ENCODE data around the gene NTPCR. TPM values are rescaled to one million over a fixed set of nuclear protein-coding genes. Genes with fewer than 3 reads are reported as not detected.
"Not testable (repeated sequence)": the region's sequence is repeated elsewhere in the genome, so short reads cannot be mapped to it uniquely, and the experiment has no call there.

Gene NTPCR
- total RNA-seq, 1 donor from 2014 or later = 19.2 TPM

DNA sequence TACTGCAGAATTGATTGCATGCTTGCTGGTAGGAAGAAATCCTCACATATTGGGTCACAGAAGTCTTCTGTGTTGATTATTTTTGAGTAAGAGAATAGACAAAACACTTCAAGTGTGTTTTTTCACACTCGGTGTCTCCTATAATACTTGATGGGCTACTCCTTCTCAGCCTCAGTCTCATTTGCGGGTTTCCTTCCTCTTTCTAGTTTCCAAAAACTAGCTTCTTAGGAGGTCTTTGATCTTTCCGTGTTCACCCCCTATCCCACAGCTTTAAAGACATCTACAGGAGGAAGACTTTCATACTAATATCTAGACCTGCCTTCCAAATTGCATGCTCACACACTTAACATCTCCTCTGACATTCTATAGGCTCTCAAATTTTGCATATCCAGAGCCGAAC lies 40.7 kb upstream of the NTPCR start:
- Mint-ChIP-seq H3K4me3 (no peak overlapping the region), H3K9me3 (no peaks in the 10 kb centered on the region)
- no peak for DNase-seq

DNA sequence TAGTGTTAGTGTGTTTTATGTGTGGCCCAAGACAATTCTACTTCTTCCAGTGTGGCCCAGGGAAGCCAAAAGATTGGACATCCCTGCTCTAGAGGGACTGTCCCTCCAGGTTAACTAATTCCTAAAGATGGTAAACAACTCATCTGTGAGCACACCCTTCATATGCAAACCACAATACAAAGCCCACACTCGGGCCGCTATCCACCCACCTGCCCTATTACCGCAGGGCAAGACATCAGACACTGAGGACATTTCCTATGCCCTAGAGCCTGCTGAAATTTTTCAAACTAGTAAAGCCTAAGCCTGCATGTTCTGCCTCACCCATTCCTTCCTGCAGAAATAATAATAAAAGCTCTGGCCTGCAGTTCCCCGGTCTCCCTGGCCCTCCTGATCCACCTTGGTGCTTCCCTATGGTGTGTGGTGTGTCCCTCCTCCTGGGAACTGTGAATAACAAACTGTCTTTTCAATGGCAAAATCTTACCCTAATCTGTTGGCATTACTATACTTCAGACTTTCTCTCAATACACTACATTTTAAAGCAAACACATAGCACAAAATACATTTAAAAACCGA lies 39.3 kb upstream of the NTPCR start:
- TF ChIP-seq, protein P1, sequence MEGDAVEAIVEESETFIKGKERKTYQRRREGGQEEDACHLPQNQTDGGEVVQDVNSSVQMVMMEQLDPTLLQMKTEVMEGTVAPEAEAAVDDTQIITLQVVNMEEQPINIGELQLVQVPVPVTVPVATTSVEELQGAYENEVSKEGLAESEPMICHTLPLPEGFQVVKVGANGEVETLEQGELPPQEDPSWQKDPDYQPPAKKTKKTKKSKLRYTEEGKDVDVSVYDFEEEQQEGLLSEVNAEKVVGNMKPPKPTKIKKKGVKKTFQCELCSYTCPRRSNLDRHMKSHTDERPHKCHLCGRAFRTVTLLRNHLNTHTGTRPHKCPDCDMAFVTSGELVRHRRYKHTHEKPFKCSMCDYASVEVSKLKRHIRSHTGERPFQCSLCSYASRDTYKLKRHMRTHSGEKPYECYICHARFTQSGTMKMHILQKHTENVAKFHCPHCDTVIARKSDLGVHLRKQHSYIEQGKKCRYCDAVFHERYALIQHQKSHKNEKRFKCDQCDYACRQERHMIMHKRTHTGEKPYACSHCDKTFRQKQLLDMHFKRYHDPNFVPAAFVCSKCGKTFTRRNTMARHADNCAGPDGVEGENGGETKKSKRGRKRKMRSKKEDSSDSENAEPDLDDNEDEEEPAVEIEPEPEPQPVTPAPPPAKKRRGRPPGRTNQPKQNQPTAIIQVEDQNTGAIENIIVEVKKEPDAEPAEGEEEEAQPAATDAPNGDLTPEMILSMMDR (IDR thresholded peaks at IDR 0.05) = no peak
- no peak overlapping the region for H3K4me3 Mint-ChIP-seq
- intact Hi-C loops (cut with micrococcal nuclease) = no loop called here
- H3K36me3 Mint-ChIP-seq (ENCODE audit: low read depth) = no peaks in the 10 kb centered on the region
- peaks cover 5% of the 10 kb centered on the region for H3K27me3 Mint-ChIP-seq
- POLR2A ChIA-PET = no interaction called here
- no peaks in the 10 kb centered on the region for H3K4me1 Mint-ChIP-seq
- CTCF ChIA-PET = no interaction called here
- DNase-seq (no peak), ATAC-seq (ENCODE audit: low read depth) (no peak)
- no peak overlapping the region for H3K27ac Mint-ChIP-seq
- H3K9me3 Mint-ChIP-seq = no peaks in the 10 kb centered on the region

More for the DNA sequence above, 40.7 kb upstream of the NTPCR start:
- ChIA-PET POLR2A (no interaction called here), CTCF (no interaction called here)
- TF ChIP-seq, protein P1 (IDR thresholded peaks at IDR 0.05) = no peak
- H3K4me1 Mint-ChIP-seq = no peaks in the 10 kb centered on the region
- no peak overlapping the region for H3K27ac Mint-ChIP-seq
- intact Hi-C loops (cut with micrococcal nuclease) = no loop called here
- ATAC-seq (ENCODE audit: low read depth) = no peak
- H3K27me3 Mint-ChIP-seq = peaks cover 7% of the 10 kb centered on the region
- H3K36me3 Mint-ChIP-seq (ENCODE audit: low read depth) = no peaks in the 10 kb centered on the region

DNA sequence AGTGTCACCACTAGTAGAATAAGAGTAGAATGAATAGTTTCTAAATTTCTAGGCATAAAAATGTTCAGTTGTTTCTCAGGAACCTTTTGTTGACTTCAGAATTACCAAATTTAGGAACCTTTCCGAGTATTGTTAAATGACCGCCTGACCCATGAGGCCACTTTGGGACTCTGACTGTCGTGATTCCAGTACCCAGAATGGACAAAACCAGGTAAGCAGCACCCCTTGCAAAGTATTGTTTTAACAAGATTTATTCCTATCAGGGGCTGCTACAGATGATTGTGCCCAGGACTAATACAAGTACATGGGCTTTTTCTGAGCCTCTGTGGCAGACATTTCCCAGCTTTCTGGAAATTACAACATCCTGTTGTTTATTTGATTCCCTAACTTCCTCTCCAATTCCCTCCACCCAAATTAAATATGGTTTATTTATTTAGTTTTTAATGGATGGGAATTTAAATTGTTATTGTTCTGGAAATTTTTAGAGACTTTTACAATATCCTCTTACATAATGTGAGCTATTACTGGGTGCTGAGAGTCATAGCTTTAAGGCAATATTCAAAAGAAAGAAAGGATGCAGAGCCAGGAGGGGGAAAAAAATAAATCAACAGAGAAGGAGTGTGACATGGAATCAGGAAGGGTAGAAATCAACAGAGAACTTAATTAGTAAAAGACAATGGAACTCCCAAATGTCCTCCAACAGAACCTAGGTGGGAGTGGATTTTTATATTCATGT lies 37.4 kb upstream of the NTPCR start:
- no peaks in the 10 kb centered on the region for H3K36me3 Mint-ChIP-seq (ENCODE audit: low read depth)
- H3K4me3 Mint-ChIP-seq = no peak overlapping the region
- intact Hi-C loops (cut with micrococcal nuclease) = no loop called here
- ChIA-PET CTCF (no interaction called here), POLR2A (no interaction called here)
- H3K27ac Mint-ChIP-seq = no peak overlapping the region
- no peak for DNase-seq
- H3K4me1 Mint-ChIP-seq = no peaks in the 10 kb centered on the region
- no peak for ATAC-seq (ENCODE audit: low read depth)
- H3K9me3 Mint-ChIP-seq = no peaks in the 10 kb centered on the region
- peaks cover 4% of the 10 kb centered on the region for H3K27me3 Mint-ChIP-seq
- TF ChIP-seq, protein P1 (IDR thresholded peaks at IDR 0.05) = no peak

DNA sequence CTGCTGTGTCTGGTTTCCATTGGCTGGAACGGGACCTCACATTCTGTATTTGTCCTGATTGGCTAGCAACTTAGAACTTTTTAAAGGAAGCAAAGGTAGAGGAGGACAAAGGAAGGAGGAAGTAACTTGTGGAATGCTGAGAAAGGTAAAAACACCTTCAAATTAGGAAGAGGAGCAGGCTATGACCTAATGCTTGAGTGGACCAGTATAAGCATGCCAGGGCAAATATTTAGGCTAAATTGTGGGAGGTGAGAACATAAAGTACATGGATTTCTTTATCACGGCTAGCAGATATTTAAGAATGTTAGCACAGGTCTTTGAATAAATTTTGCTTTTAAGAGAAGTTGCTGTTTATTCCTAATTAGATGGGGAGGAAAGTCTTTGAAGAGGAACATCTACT lies 36.1 kb upstream of the NTPCR start:
- H3K27me3 Mint-ChIP-seq; H3K4me3 Mint-ChIP-seq; H3K9me3 Mint-ChIP-seq; ATAC-seq (ENCODE audit: low read depth); H3K27ac Mint-ChIP-seq; CTCF ChIA-PET; H3K4me1 Mint-ChIP-seq; intact Hi-C loops (cut with micrococcal nuclease); DNase-seq; H3K36me3 Mint-ChIP-seq (ENCODE audit: low read depth); POLR2A ChIA-PET: not testable (repeated sequence)

DNA sequence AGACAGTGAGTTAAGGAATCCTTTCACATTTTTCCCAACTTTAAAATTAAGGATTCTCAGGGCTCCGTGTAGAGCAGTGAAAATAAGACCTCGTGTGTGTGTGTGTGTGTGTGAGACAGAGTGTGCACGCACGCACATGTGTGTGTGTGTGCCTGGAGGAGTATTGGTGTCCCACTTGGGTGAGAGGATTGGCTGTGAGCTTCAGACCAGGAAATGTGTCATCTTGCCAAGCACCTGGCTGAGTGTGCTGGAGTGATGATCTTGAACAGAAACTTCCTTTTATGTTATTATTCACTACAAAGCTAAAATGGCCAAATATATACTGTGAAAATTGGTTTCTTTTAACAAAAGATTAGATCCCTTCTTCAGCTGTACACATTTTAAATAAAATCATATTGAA lies 35.2 kb upstream of the NTPCR start:
- ATAC-seq (ENCODE audit: low read depth) (no peak), DNase-seq (no peak)
- CTCF ChIA-PET = no interaction called here
- no peaks in the 10 kb centered on the region for H3K36me3 Mint-ChIP-seq (ENCODE audit: low read depth)
- intact Hi-C loops (cut with micrococcal nuclease) = no loop called here
- no peaks in the 10 kb centered on the region for H3K9me3 Mint-ChIP-seq
- H3K4me1 Mint-ChIP-seq = no peaks in the 10 kb centered on the region
- TF ChIP-seq, protein P1 (IDR thresholded peaks at IDR 0.05) = no peak
- POLR2A ChIA-PET = no interaction called here
- no peak overlapping the region for H3K4me3 Mint-ChIP-seq
- H3K27me3 Mint-ChIP-seq = peaks cover 4% of the 10 kb centered on the region
- H3K27ac Mint-ChIP-seq = no peak overlapping the region

Data from activated B cell treated with CpG ODN at 0.5 μM for 24 hours (primary cell).